ENCODE measurements around the gene PRODH.
"Not testable (repeated sequence)": the region's sequence is repeated elsewhere in the genome, so short reads cannot be mapped to it uniquely, and the experiment has no call there.

GRCh38 chr22:18967391-18968010 lies 31.4 kb upstream of the PRODH start:
- not testable (repeated sequence) for TF ChIP-seq POLR2AphosphoS5, POLR2A (IDR thresholded peaks at IDR 0.05; ENCODE audit: low read depth, low read length)

Measured in GM12892 (cell line).